Testis (tissue), 2 donors: ENCODE data around the gene DECR2.
"Not testable (repeated sequence)": the region's sequence is repeated elsewhere in the genome, so short reads cannot be mapped to it uniquely, and the experiment has no call there.

Source experiments
- CTCF ChIP-seq, 3 experiments: fragments of 450-650 bp in 2 of 3; fragments of 200-600 bp in 1 of 3; sonication (generic) in 1 of 3; IDR thresholded peaks; one replicate each; pipeline ENCODE4 v1.5.1; 2016 to 2019; ENCODE audit warnings: antibody characterized with exemption in 3 of 3, mild to moderate bottlenecking in 2 of 3, moderate library complexity in 1 of 3
- POLR2A ChIP-seq: fragments of 450-650 bp; IDR thresholded peaks from one replicate; pipeline ENCODE4 v1.6.1; 2017; ENCODE audit warnings: antibody characterized with exemption, mild to moderate bottlenecking, moderate library complexity

DNA sequence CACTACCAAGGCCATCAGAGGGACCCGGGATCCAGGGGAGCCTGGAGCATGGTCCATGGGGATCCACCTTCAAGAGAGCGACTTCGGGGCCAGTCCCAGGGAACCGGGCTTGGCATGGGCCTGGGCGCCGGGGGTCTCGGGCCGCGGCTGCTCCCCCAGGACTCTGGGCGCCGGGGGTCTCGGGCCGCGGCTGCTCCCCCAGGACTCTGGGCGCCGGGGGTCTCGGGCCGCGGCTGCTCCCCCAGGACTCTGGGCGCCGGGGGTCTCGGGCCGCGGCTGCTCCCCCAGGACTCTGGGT lies 39.0 kb upstream of the DECR2 start:
- not testable (repeated sequence) for TF ChIP-seq POLR2A; CTCF (IDR thresholded peaks at IDR 0.05)
